Stimulated activated naive CD8-positive, alpha-beta T cell treated with anti-CD3 and anti-CD28 coated beads, Interleukin-15, Interleukin-2, amounts not matched to agents 100 ng/mL and 50 ng/mL, for 24 hours (primary cell): Measurements from ENCODE around the gene C1QL4.

Experiments
- H3K27ac Mint-ChIP-seq: one replicate; pipeline ENCODE4 v1.8.0; 2021; ENCODE audit warnings: mild to moderate bottlenecking, mixed read lengths
- H3K27me3 Mint-ChIP-seq: one replicate; pipeline ENCODE4 v1.8.0; 2021; ENCODE audit warnings: mixed read lengths
- H3K36me3 Mint-ChIP-seq: one replicate; pipeline ENCODE4 v1.8.0; 2021; ENCODE audit warnings: low read depth, mixed read lengths
- H3K4me1 Mint-ChIP-seq: one replicate; pipeline ENCODE4 v1.8.0; 2021; ENCODE audit warnings: low read depth, mixed read lengths
- H3K4me3 Mint-ChIP-seq: one replicate; pipeline ENCODE4 v1.8.0; 2021; ENCODE audit warnings: mild to moderate bottlenecking, mixed read lengths
- H3K9me3 Mint-ChIP-seq: one replicate; pipeline ENCODE4 v1.8.0; 2021; ENCODE audit warnings: mixed read lengths

Gene C1QL4

DNA sequence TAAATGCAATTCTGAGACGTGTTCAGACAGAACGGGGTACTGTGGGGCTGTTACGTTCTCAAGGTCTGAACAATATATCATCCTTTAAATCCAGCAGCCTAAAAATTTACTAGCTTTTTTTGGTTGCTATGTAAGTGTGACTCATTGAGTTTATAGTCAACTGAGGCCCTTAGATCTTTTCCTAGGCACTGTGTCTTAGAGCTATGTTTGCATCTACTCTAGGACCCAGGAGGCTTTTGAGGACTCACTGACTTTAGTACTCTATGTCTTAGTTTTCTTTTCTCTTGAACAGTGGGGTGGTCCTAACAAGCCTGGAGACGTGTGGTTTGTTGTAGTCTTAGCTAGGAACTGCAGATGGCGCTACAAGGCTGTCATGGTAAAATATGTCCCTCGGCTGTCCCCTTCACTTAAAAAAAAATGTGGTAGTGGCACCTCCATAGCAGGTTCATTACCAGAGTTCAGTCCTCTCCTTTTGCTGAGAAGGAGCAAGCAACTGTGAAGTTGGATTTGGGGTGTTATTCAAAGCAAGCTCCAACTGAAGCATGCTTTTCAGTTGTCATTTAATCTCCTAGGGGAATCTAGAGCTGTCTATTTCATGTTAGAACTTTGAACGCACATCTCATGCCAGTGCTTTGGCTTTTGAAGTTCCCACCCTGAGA lies 21.6 kb upstream of the C1QL4 start:
- Mint-ChIP-seq H3K4me3 (no peak overlapping the region), H3K4me1 (peaks cover 5% of the 10 kb centered on the region), H3K9me3 (no peaks in the 10 kb centered on the region), H3K36me3 (no peaks in the 10 kb centered on the region), H3K27ac (no peak overlapping the region), H3K27me3 (peaks cover 29% of the 10 kb centered on the region)

DNA sequence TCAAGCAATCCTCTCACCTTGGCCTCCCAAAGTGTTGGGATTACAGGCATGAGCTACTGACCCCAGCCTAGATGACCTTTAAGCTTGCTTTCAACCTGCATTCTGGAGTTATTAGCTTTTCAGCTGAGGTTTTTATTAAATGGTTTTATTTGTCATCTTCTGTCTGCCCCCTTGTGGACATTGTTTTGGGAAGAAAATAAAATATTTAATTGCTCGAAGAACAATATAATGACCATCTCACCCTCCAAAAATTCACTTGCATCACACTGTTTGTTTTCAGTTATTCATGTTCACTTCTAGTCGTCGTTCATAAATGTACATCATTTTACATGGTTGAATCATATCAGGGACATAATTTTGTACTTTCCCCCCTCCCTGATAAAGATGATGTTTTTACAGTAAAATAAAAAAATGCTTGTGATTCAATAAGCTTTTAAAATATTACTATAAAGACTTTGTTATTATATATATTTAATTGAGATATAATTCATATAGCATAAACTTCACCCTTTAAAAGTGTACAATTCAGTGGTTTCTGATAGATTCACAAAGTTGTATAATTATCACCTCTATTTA lies 20.2 kb upstream of the C1QL4 start:
- no peaks in the 10 kb centered on the region for H3K36me3 Mint-ChIP-seq
- no peaks in the 10 kb centered on the region for H3K9me3 Mint-ChIP-seq
- H3K4me1 Mint-ChIP-seq = peaks cover 5% of the 10 kb centered on the region
- H3K27ac Mint-ChIP-seq = no peak overlapping the region
- H3K27me3 Mint-ChIP-seq = peaks cover 37% of the 10 kb centered on the region
- H3K4me3 Mint-ChIP-seq = no peak overlapping the region

DNA sequence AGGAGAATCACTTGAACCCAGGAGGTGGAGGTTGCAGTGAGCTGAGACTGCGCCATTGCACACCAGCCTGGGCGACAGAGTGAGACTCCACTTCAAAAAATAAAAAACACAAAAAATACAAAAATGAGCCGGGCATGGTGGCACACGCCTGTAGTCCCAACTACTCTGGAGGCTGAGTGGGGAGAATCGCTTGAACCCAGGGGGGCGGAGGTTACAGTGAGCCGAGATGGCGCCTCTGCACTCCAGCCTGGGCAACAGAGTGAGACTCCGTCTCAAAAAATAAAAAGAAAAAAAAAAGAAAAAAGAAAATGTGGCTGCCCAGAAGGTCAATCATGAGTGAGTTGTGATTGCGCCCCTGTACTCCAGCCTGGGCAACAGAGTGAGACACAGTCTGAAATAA lies 18.9 kb upstream of the C1QL4 start:
- Mint-ChIP-seq H3K36me3 (no peaks in the 10 kb centered on the region), H3K27me3 (peaks cover 41% of the 10 kb centered on the region), H3K27ac (no peak overlapping the region), H3K4me3 (no peak overlapping the region), H3K4me1 (peaks cover 5% of the 10 kb centered on the region), H3K9me3 (no peaks in the 10 kb centered on the region)

DNA sequence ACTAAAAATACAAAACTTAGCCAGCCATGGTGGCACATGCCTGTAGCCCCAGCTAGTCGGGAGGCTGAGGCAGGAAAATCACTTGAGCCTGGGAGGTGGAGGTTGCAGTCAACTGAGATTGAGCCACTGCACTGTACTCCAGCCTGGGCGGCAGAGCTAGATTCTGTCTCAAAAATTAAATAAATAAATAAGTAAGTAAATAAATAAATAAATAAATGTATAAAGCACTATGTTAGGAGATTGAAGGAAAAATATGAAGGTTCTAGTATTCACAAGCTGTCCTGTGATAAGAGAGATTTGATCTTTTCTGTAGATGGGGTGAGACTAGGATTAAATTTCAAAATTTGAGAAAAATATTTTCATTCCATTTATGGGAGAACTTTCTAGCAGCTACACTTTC lies 15.4 kb upstream of the C1QL4 start:
- Mint-ChIP-seq H3K9me3 (no peaks in the 10 kb centered on the region), H3K36me3 (no peaks in the 10 kb centered on the region), H3K27me3 (peaks cover 54% of the 10 kb centered on the region), H3K4me3 (no peak overlapping the region), H3K4me1 (peaks cover 2% of the 10 kb centered on the region), H3K27ac (no peak overlapping the region)

DNA sequence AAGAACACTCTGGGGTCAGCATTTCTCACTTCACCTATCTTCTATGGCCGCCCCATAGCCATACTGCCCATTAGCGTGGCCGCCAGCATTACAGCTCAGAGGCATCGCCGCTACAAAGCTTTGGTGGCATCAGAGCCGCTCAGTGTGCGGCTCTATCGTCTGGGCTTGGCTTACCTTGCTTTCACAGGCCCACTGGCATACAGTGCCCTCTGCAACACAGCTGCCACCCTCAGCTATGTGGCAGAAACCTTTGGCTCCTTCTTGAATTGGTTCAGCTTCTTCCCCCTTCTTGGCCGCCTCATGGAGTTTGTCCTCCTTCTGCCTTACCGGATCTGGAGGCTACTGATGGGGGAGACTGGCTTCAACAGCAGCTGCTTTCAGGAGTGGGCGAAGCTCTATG lies 12.3 kb upstream of the C1QL4 start:
- H3K36me3 Mint-ChIP-seq = no peaks in the 10 kb centered on the region
- no peak overlapping the region for H3K27ac Mint-ChIP-seq
- H3K4me1 Mint-ChIP-seq = peaks cover 22% of the 10 kb centered on the region
- H3K4me3 Mint-ChIP-seq = no peak overlapping the region
- no peaks in the 10 kb centered on the region for H3K9me3 Mint-ChIP-seq
- peaks cover 66% of the 10 kb centered on the region for H3K27me3 Mint-ChIP-seq

DNA sequence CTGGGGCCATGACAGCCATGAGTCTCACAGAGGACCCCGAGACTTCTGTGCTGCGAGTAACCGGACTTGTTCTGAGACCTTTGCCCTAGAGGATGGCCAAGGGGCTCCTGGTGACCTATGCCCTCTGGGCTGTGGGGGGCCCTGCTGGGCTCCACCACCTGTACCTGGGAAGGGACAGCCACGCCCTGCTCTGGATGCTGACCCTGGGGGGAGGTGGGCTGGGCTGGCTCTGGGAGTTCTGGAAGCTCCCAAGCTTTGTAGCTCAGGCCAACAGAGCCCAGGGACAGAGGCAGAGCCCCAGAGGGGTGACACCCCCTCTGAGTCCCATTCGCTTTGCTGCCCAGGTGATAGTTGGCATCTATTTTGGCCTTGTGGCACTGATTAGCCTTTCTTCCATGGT lies 11.8 kb upstream of the C1QL4 start:
- no peaks in the 10 kb centered on the region for H3K9me3 Mint-ChIP-seq
- peaks cover 26% of the 10 kb centered on the region for H3K4me1 Mint-ChIP-seq
- H3K4me3 Mint-ChIP-seq = no peak overlapping the region
- H3K27me3 Mint-ChIP-seq = peaks cover 70% of the 10 kb centered on the region
- no peak overlapping the region for H3K27ac Mint-ChIP-seq
- H3K36me3 Mint-ChIP-seq = no peaks in the 10 kb centered on the region

DNA sequence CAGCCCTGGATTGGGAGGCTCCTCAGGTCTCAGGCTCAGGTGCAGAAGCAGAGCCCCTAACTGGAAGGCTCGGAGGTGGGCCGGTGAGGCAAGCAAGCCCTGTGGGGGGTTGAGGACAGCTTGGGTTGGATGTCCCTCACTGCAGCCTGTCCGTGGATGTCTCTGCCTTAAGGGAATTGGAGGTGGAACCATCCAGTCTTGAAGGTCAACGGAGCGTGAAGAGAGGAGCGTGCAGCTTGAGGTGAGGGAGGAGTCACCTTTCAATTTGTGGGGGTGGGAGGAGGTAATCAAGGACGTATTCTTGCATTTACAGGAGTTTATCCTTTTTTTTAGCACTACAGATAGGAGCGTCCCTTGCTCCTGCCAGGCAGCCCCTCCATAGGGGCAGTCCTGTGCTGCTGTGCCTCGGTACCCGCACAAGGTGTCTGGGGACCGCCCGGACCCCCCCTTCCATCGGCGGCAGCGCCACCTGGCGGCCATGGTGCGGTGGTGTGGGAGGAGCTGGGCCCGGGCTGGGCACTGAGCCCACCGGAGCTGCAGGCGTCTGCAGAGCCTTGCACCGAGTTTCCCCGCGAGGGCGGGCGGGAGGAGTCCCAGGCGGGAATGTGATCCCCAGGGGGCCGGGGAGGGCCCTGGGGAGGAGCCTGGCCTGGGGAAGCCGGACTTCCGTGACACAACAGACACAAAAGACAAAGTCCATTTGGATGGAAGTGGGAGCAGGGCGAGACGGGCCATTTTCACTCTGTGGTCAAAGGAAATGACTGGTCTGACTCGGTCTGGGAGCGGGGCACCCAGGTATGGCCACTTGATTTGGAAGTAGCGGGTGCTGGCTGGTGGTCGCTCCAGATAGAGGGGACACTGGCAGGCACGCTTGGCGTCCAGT lies 10.6 kb upstream of the C1QL4 start:
- no peaks in the 10 kb centered on the region for H3K9me3 Mint-ChIP-seq
- H3K27me3 Mint-ChIP-seq = peaks cover 73% of the 10 kb centered on the region
- peak overlapping the region; percentile 71 for H3K4me3 Mint-ChIP-seq
- no peaks in the 10 kb centered on the region for H3K36me3 Mint-ChIP-seq
- H3K4me1 Mint-ChIP-seq = peaks cover 39% of the 10 kb centered on the region
- H3K27ac Mint-ChIP-seq = no peak overlapping the region

DNA sequence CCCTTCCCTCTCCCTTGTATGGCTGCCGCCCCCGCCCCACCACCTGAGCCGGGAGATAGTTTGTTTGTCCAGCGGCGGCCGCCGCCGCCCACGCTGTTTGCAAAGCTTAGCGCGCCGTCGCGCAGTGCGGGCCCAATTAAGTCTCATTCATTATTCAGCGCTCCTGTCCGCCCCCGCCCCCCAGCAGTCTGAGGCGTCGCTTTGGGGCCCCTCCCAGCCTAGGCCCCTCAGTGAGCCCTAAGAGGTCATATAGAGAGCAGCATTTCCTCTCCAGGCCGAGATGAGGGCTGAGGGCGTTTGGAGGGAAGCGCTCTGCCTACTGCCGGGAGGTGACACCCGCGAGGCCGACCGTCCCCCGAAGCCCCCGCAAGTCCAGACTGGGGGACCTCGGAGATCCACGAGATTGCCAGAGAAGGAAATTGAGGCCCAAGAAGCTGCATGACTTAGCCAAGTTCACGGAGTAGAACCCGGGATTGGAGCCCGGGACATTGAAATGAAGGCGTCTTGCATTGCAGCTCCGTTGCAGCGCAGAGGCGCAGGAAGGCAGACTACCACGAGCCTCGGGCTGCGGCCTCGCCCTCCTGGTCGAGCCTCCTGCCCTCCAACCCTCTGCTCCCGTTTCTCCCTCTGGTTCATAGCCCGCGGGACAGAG lies 9.8 kb upstream of the C1QL4 start, which contains the start of gene DNAJC22:
DNAJC22 (plus strand) TSS at position 230 of the 652 bp plus-strand sequence. CDS start 1,985 bp downstream, outside the sequence.
- H3K4me3 Mint-ChIP-seq = peak within 1 kb of the TSS; percentile 71
- no peaks in the 10 kb centered on the region for H3K36me3 Mint-ChIP-seq
- peaks cover 70% of the 10 kb centered on the region for H3K27me3 Mint-ChIP-seq
- no peak within 1 kb of the TSS for H3K27ac Mint-ChIP-seq
- H3K9me3 Mint-ChIP-seq = no peaks in the 10 kb centered on the region
- peaks cover 40% of the 10 kb centered on the region for H3K4me1 Mint-ChIP-seq

DNA sequence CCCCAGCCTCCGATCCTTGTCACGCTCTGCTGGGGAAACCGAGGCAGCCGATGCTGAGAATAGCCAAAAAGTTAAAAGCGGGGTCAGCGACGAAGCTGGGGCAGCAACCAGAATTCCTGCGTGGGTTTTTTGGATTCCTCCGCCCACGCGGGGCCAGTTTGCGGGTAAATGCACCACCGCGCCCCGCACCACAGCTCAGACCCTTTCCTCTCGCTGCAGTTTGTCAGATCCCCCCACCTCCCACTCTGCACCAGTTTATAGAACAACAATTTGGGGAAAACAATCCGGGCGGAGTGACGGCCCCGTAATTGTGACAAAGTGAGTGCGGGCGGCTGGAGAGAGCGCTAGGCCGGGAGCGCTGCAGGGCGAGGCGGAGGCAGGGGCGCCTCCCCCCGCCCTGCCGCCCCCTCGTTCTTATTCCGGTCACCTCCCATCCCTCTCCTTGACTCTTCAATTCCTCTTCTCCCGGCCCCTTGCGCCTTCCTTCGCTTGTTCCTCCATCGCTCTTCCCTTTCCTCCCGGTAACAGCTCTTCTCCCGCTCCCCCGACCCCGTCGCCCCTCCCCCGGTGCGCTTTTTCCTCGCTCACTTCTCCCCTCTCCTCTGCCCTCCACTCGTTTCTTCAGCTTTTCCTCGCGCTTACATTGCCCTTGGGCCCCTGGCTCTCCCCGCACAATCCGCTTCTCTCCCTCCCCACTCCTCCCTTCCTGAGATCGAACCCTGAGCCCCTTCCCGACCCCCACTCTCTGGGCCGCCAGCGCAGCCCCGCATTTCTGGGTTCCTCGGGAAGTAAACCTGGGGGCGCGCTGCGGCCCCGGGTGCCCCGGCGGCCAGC lies 9.1 kb upstream of the C1QL4 start:
- no peaks in the 10 kb centered on the region for H3K36me3 Mint-ChIP-seq
- H3K4me3 Mint-ChIP-seq = peak overlapping the region; percentile 54
- no peaks in the 10 kb centered on the region for H3K9me3 Mint-ChIP-seq
- H3K27ac Mint-ChIP-seq = no peak overlapping the region
- H3K27me3 Mint-ChIP-seq = peaks cover 71% of the 10 kb centered on the region
- peaks cover 40% of the 10 kb centered on the region for H3K4me1 Mint-ChIP-seq

DNA sequence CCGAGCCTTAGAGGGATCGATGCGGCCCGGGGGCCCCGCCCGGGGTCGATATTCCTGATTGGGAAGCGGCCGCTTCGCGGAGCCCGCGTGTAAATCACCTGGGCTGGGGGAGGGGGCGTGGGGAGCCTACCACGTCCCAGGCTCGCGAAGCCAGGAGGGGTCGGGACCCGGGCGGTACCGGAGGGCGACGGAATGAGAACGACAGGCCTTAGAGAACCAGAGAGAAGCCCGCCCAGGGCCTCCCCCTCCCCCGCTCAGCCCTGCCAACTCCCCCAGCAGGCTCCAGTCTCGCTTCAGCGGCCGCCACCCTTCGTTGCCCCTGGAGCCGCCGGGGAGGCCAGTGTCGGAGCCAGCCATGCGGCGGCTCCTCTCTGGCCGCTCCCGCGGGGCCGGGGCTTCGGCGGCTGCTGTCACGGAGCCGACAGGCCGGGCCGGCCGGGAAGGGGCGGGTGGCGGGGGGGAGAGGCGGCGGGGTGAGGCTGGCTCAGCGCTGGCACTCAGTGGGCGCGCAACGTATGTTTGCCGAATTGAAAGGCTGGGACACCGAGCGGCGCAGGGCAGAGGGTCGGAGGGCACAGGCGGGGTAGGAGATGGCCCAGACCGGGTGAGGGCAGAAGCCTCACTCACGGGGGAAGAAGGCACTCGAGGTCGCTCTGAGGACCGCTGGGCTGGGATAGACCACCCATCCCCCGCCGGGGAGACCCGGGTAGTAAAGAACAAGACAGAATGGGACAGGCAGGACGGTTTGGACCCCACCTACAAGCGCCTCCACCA lies 8.2 kb upstream of the C1QL4 start:
- Mint-ChIP-seq H3K4me1 (peaks cover 40% of the 10 kb centered on the region), H3K4me3 (peak overlapping the region; percentile 54), H3K36me3 (no peaks in the 10 kb centered on the region), H3K27me3 (peaks cover 72% of the 10 kb centered on the region), H3K27ac (no peak overlapping the region), H3K9me3 (no peaks in the 10 kb centered on the region)

DNA sequence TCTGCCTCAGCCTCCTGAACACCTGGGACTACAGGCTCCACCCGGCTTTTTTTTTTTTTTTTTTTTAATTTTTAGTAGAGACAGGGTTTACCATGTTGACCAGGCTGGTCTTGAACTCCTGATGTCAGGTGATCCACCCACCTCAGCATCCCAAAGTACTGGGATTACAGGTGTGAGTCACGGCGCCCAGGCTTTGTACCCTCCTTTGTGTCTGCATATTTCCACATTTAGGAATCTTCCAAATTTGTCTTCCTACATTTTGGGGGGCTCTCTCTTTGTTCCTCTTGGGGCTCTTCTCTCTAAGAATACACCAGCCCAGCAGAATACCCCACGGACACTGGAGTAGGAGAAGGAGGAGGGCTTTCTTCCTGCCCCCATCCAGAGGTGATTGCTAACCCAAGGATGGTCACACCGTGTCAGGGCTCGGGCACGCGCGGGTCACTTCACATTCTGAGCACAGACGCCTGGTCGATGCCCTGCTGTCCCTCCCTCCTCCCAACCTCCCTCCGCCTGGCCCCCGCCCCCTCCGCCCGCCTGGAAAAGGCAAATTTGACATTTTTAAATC lies 7.6 kb upstream of the C1QL4 start:
- no peaks in the 10 kb centered on the region for H3K36me3 Mint-ChIP-seq
- no peaks in the 10 kb centered on the region for H3K9me3 Mint-ChIP-seq
- H3K4me1 Mint-ChIP-seq = peaks cover 40% of the 10 kb centered on the region
- no peak overlapping the region for H3K4me3 Mint-ChIP-seq
- H3K27ac Mint-ChIP-seq = no peak overlapping the region
- H3K27me3 Mint-ChIP-seq = peaks cover 73% of the 10 kb centered on the region

DNA sequence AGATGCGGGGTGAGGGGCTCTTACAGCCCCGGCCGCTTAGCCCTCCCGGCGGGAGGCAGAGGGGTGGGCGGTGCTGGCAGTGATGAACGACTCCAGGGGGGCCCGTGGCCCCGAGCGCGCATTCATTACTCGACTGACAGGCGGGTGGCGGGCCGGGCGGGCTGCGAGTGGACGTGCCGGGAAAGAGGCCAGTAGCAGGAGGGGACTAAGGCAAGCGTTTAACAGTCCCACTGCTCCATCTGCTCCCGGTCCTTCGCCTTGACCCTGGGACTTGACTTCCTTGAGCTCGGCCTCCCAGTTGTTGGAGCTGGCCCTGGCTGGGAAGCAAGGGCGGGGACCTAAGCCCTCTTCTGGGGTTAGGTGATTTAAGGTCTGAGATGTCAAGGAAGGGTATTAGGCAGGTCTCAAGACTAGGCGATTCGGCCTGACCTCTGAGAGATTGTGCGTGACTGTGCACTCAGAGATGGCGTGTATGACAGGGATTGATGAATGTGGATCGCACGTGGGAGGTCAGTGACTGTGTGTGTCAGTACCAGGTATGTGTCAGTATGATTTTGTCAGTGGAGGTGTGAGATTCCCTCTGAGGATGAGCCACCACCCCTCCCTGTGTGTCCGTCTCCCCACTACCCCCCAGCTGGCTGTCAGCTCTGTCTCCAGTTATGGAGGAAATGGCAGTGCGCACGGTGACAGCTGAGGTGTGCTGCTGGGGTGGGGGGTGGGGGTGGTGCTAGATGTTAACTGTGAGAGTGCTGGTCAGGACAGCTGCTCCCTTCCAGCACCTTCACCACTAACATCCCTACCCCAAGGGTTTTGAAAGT lies 6.1 kb upstream of the C1QL4 start:
- H3K4me1 Mint-ChIP-seq = peaks cover 40% of the 10 kb centered on the region
- H3K27me3 Mint-ChIP-seq = peaks cover 69% of the 10 kb centered on the region
- H3K4me3 Mint-ChIP-seq = peak overlapping the region; percentile 59

More for the DNA sequence above, 6.1 kb upstream of the C1QL4 start:
- Mint-ChIP-seq H3K9me3 (no peaks in the 10 kb centered on the region), H3K36me3 (no peaks in the 10 kb centered on the region), H3K27ac (no peak overlapping the region)
